ENCODE data around the gene MYO18B. TPM values are rescaled to one million over a fixed set of nuclear protein-coding genes. Genes with fewer than 3 reads are reported as not detected.

MYO18B gene
- total and polyA plus RNA-seq, 2 donors (not counting 1 experiment from before 2014, with no cell fraction given) = 0.15 TPM; not detected in 1

DNA sequence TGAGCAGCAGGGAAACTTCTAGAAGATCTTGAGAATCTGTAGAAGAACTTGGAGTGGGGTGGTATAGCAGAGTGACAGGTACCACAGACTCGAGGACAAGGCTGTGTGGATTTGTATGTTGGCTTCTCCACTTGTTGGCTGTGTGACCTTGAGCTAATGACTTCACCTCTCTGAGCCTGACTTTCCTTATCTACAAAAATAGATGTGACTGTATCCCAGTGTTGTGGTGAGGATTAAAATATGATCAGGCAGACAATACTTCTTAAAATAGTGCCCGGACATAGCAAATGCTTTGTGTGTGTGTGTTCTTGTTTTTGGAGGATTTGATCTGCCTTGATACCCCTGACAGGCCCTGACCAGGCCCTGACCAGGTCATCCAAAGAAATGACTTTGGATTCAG, 40.8 kb downstream of the MYO18B start:
- Histone ChIP-seq H3K4me3 (ENCODE audit: control extremely low read depth in 1 of 5, extremely low read depth in 1 of 5, insufficient read depth in 1 of 5, low read depth in 2 of 5, low read length in 4 of 5) (no peak overlapping the region), H3K27me3 (replicated peaks in 1 of 4; ENCODE audit: control extremely low read depth in 1 of 4, control insufficient read depth in 3 of 4, insufficient read depth in 4 of 4, low read length in 3 of 4) (no peaks in the 10 kb centered on the region), H3K27ac (ENCODE audit: low read length in 2 of 2) (no peak overlapping the region), H3K9me3 (ENCODE audit: control extremely low read depth in 1 of 3, control insufficient read depth in 2 of 3, insufficient read depth in 1 of 3, low read length in 2 of 3) (no peaks in the 10 kb centered on the region), H3K4me1 (ENCODE audit: control insufficient read depth in 2 of 2, insufficient read depth in 2 of 2, low read length in 2 of 2) (no peaks in the 10 kb centered on the region), H3K36me3 (replicated peaks in 1 of 2; ENCODE audit: control extremely low read depth in 1 of 2, control insufficient read depth in 1 of 2, extremely low read depth in 1 of 2, insufficient read depth in 2 of 2, low read length in 1 of 2) (no peaks in the 10 kb centered on the region), H3K9ac (ENCODE audit: low read length) (no peak overlapping the region), H3K4me2 (replicated peaks; ENCODE audit: low read depth, low read length, poor library complexity, severe bottlenecking) (no peak overlapping the region), H4K20me1 (ENCODE audit: control insufficient read depth, insufficient read depth, low read length, poor library complexity, severe bottlenecking) (no peaks in the 10 kb centered on the region), H2AFZ (ENCODE audit: insufficient read depth, low read depth, low read length, poor library complexity, severe bottlenecking) (no peak overlapping the region), H3K79me2 (ENCODE audit: control insufficient read depth, insufficient read depth, low read length) (no peaks in the 10 kb centered on the region)
- Mint-ChIP-seq H3K27me3 (peaks cover 20% of the 10 kb centered on the region), H3K4me1 (no peaks in the 10 kb centered on the region), H3K27ac (no peak overlapping the region), H3K4me3 (no peak overlapping the region), H3K9me3 (ENCODE audit: insufficient read depth) (no peaks in the 10 kb centered on the region)
- TF ChIP-seq, protein P1, sequence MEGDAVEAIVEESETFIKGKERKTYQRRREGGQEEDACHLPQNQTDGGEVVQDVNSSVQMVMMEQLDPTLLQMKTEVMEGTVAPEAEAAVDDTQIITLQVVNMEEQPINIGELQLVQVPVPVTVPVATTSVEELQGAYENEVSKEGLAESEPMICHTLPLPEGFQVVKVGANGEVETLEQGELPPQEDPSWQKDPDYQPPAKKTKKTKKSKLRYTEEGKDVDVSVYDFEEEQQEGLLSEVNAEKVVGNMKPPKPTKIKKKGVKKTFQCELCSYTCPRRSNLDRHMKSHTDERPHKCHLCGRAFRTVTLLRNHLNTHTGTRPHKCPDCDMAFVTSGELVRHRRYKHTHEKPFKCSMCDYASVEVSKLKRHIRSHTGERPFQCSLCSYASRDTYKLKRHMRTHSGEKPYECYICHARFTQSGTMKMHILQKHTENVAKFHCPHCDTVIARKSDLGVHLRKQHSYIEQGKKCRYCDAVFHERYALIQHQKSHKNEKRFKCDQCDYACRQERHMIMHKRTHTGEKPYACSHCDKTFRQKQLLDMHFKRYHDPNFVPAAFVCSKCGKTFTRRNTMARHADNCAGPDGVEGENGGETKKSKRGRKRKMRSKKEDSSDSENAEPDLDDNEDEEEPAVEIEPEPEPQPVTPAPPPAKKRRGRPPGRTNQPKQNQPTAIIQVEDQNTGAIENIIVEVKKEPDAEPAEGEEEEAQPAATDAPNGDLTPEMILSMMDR (IDR thresholded peaks at IDR 0.05) = no peak
- no peak for TF ChIP-seq EZH2 (IDR thresholded peaks at IDR 0.05; ENCODE audit: borderline replicate concordance, insufficient read depth, low read depth, low read length, poor library complexity, severe bottlenecking)
- no CpG with 5 or more reads among the region's 2 CpGs for WGBS (ENCODE audit: insufficient coverage)
- ChIA-PET POLR2A (no interaction called here), CTCF (interaction anchor here (1.0 to 2.3 kb wide), 3 partner anchors 10 to 420 kb away, joined by 3 to 7 read pairs (median 3); no protein-coding TSS in a partner anchor)
- intact Hi-C loops (cut with micrococcal nuclease) = no loop called here
- DNase-seq (no peak), ATAC-seq (ENCODE audit: low read depth) (no peak)

DNA sequence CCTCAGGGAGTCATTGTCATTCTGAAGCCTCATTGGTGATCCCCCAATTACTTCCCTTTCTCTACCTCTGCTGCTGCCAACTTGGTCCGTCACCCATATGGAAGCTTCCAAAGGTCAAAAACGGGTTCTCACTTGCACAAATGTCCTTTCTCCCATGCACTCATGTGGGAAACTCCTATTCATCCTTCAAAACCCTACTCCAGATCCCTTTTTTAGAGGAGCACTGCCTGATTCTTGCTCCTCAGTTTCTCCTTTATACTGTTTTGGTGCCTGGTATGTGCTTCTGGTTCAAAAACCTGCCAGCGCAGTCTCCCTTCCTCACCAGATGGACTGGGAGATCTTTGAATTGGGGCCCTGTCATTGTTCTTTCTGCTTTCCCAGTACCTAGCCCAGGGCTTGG, 41.9 kb downstream of the MYO18B start:
- Histone ChIP-seq H3K9me3 (ENCODE audit: control extremely low read depth in 1 of 3, control insufficient read depth in 2 of 3, insufficient read depth in 1 of 3, low read length in 2 of 3) (no peaks in the 10 kb centered on the region), H3K4me3 (ENCODE audit: control extremely low read depth in 1 of 5, extremely low read depth in 1 of 5, insufficient read depth in 1 of 5, low read depth in 2 of 5, low read length in 4 of 5) (no peak overlapping the region), H3K4me2 (replicated peaks; ENCODE audit: low read depth, low read length, poor library complexity, severe bottlenecking) (no peak overlapping the region), H4K20me1 (ENCODE audit: control insufficient read depth, insufficient read depth, low read length, poor library complexity, severe bottlenecking) (no peaks in the 10 kb centered on the region), H3K79me2 (ENCODE audit: control insufficient read depth, insufficient read depth, low read length) (no peaks in the 10 kb centered on the region), H3K27ac (ENCODE audit: low read length in 2 of 2) (no peak overlapping the region), H2AFZ (ENCODE audit: insufficient read depth, low read depth, low read length, poor library complexity, severe bottlenecking) (no peak overlapping the region), H3K9ac (ENCODE audit: low read length) (no peak overlapping the region), H3K36me3 (replicated peaks in 1 of 2; ENCODE audit: control extremely low read depth in 1 of 2, control insufficient read depth in 1 of 2, extremely low read depth in 1 of 2, insufficient read depth in 2 of 2, low read length in 1 of 2) (no peaks in the 10 kb centered on the region), H3K4me1 (ENCODE audit: control insufficient read depth in 2 of 2, insufficient read depth in 2 of 2, low read length in 2 of 2) (no peaks in the 10 kb centered on the region), H3K27me3 (replicated peaks in 1 of 4; ENCODE audit: control extremely low read depth in 1 of 4, control insufficient read depth in 3 of 4, insufficient read depth in 4 of 4, low read length in 3 of 4) (no peaks in the 10 kb centered on the region)
- intact Hi-C loops (cut with micrococcal nuclease) = no loop called here
- no peak overlapping the region for H3K4me3 Mint-ChIP-seq
- CTCF ChIA-PET = no interaction called here
- no peaks in the 10 kb centered on the region for H3K9me3 Mint-ChIP-seq (ENCODE audit: insufficient read depth)
- POLR2A ChIA-PET = no interaction called here
- DNase-seq = no peak
- H3K4me1 Mint-ChIP-seq = no peaks in the 10 kb centered on the region
- TF ChIP-seq, protein P1 (IDR thresholded peaks at IDR 0.05) = no peak
- no peak for TF ChIP-seq EZH2 (IDR thresholded peaks at IDR 0.05; ENCODE audit: borderline replicate concordance, insufficient read depth, low read depth, low read length, poor library complexity, severe bottlenecking)
- H3K27ac Mint-ChIP-seq = no peak overlapping the region
- H3K27me3 Mint-ChIP-seq = peaks cover 20% of the 10 kb centered on the region
- WGBS (ENCODE audit: insufficient coverage) = 73% methylated on average over 2 of the region's 3 CpGs
- no peak for ATAC-seq (ENCODE audit: low read depth)
